Psoas muscle (tissue), 8 donors: ENCODE measurements around the gene DHX57. TPM values are rescaled to one million over a fixed set of nuclear protein-coding genes. Genes with fewer than 3 reads are reported as not detected.

Source experiments
- ATAC-seq, 4 donors: fragments of 200-7000 bp; cut with Tn5 transposase; one replicate each; pipeline ENCODE4 v1.9.1; 2020; ENCODE audit warnings: moderate library complexity in 3 of 4, mild to moderate bottlenecking in 2 of 4
- DNase-seq, 2 donors: peaks; one replicate each; pipeline ENCODE4 v3.0.0-alpha.2; 2020
- H3K27ac ChIP-seq: fragments of 200-600 bp; one replicate; pipeline ENCODE4 v1.8.0; 2022
- H3K27me3 ChIP-seq, 3 donors: fragments of 200-600 bp in 1 of 3; one replicate each; pipeline versions ENCODE4 v1.6.1 to v1.8.0; 2013 to 2022; ENCODE audit warnings: low read length in 2 of 3, mild to moderate bottlenecking in 2 of 3, moderate library complexity in 1 of 3; ENCODE audit not compliant: insufficient read depth in 3 of 3
- H3K36me3 ChIP-seq, 2 donors: fragments of 200-600 bp in 1 of 2; one replicate each; pipeline versions ENCODE4 v1.6.1 to v1.8.0; 2013 to 2022; ENCODE audit warnings: low read depth in 1 of 2, mild to moderate bottlenecking in 1 of 2, moderate library complexity in 1 of 2; ENCODE audit not compliant: insufficient read depth in 1 of 2
- H3K4me1 ChIP-seq: fragments of 200-600 bp; one replicate; pipeline ENCODE4 v1.8.0; 2022
- H3K4me3 ChIP-seq: fragments of 200-600 bp; one replicate; pipeline ENCODE4 v1.8.0; 2022; ENCODE audit warnings: mild to moderate bottlenecking
- H3K9me3 ChIP-seq: fragments of 200-600 bp; one replicate; pipeline ENCODE4 v1.8.0; 2022
- CTCF ChIP-seq: fragments of 200-600 bp; IDR thresholded peaks from one replicate; pipeline ENCODE4 v1.8.0; 2022; ENCODE audit warnings: antibody characterized with exemption
- WGBS, 3 donors: extraction: QIAGEN DNeasy Blood & Tissue Kit; methylation state at CpG; one replicate each; pipeline versions ENCODE4 v1.1.6 to v1.1.7; 2013; 5-methylcytosine and 5-hydroxymethylcytosine counted together
- intact Hi-C, 2 donors: fragments of 100-400 bp; cut with DNase I; formaldehyde crosslinking; loops; one replicate each; pipeline versions ENCODE4 v1.11.0 to v1.14.2; 2022
- polyA plus RNA-seq, 3 donors: library from polyadenylated mRNA; stranded (reverse); fragments of 200-250 nt; gene quantifications; one replicate each; pipeline ENCODE4 v1.2.3, GENCODE V29; 2013
- total RNA-seq, 4 donors: library from RNA; stranded (reverse); fragmentation: NEBNext Ultra II Directional in 2 of 4; extraction: Animal tissue kit (Norgen Biotek cat#: 25700) in 2 of 4; gene quantifications; one replicate each; pipeline versions ENCODE4 v1.2.1 to v1.2.4, GENCODE V29; 2021 to 2023
- donor health status: healthy with polysubstance abuse.
- donor health status: DM: no; HTN: no; CAD: no; lungs with moderate emphysema.
- donor health status: Bipolar disorder and iron deficiency.
- donor health status: healthy.
- donor health status: DM: yes; HTN: yes; CAD: no.
- donor health status: DM: no; HTN: no; CAD: no.
- donor health status: DM: no; HTN: no; CAD: no.
- donor health status: DM: yes; HTN: yes; CAD: no.

DHX57 gene
- total and polyA plus RNA-seq, 7 donors: 7.7 to 15.3 (median 11.6) TPM

- no peak for TF ChIP-seq CTCF
- H3K4me1 ChIP-seq: no peaks in the 10 kb centered on the region
- no peak overlapping the region for H3K4me3 ChIP-seq
- 88 to 93% (median 90%) methylated on average over 3 of the region's 3 CpGs for WGBS, 3 donors
- no peaks in the 10 kb centered on the region for H3K27me3 ChIP-seq
- ATAC-seq: no peak
- DNase-seq: no peak
- no peaks in the 10 kb centered on the region for H3K9me3 ChIP-seq
- H3K27ac ChIP-seq: no peak overlapping the region
- intact Hi-C loops: no loop called here
- peaks cover 2 to 77% of the 10 kb centered on the region in 2 donors for H3K36me3 ChIP-seq
Measured at GRCh38 chr2:38835990-38836389, 39.7 kb downstream of the DHX57 start.

GRCh38 chr2:38835015-38835601 lies 40.6 kb downstream of the DHX57 start:
- no peak for DNase-seq
- Histone ChIP-seq H3K4me1 (no peaks in the 10 kb centered on the region), H3K4me3 (no peak overlapping the region), H3K9me3 (no peaks in the 10 kb centered on the region), H3K27me3 (no peaks in the 10 kb centered on the region), H3K36me3 (peaks cover 2 to 69% of the 10 kb centered on the region in 2 donors), H3K27ac (no peak overlapping the region)
- WGBS, 3 donors: 43 to 60% (median 59%) methylated on average over 1 of the region's 1 CpG
- TF ChIP-seq CTCF: no peak
- ATAC-seq: no peak
- intact Hi-C loops: no loop called here

GRCh38 chr2:38830526-38831159 lies 45.1 kb downstream of the DHX57 start:
- WGBS, 3 donors: 91 to 95% (median 92%) methylated on average over 6 of the region's 6 CpGs

GRCh38 chr2:38829971-38830370 lies 45.8 kb downstream of the DHX57 start:
- no peak for TF ChIP-seq CTCF
- ATAC-seq: no peak
- 92 to 98% (median 93%) methylated on average over 1 of the region's 1 CpG for WGBS, 3 donors
- intact Hi-C loops: no loop called here
- H3K4me3 ChIP-seq: no peak overlapping the region
- H3K27me3 ChIP-seq: no peaks in the 10 kb centered on the region
- H3K9me3 ChIP-seq: no peaks in the 10 kb centered on the region
- no peak overlapping the region for H3K27ac ChIP-seq
- peaks cover 0 to 49% of the 10 kb centered on the region in 2 donors for H3K36me3 ChIP-seq
- no peaks in the 10 kb centered on the region for H3K4me1 ChIP-seq
- no peak for DNase-seq

More at GRCh38 chr2:38830526-38831159, 45.1 kb downstream of the DHX57 start:
- H3K36me3 ChIP-seq: peaks cover 0 to 44% of the 10 kb centered on the region in 2 donors
- ATAC-seq: no peak
- H3K27me3 ChIP-seq: no peaks in the 10 kb centered on the region
- no peak overlapping the region for H3K27ac ChIP-seq
- no peaks in the 10 kb centered on the region for H3K9me3 ChIP-seq
- intact Hi-C loops: no loop called here
- H3K4me1 ChIP-seq: no peaks in the 10 kb centered on the region
- H3K4me3 ChIP-seq: no peak overlapping the region
- TF ChIP-seq CTCF: no peak
- no peak for DNase-seq
